Kidney (tissue), 14 donors: Measurements from ENCODE around the gene RBM8A. TPM values are rescaled to one million over a fixed set of nuclear protein-coding genes. Genes with fewer than 3 reads are reported as not detected.
A peak's percentile ranks its signal among the peaks of the same experiment; 100 is the strongest.

Experiments
- DNase-seq, 5 donors: peaks; one replicate each; pipeline ENCODE4 v3.0.0-alpha.2; 2013 to 2020
- FAIRE-seq: peaks from 2 replicates; lab custom pipeline; 2012; peaks lifted over from hg19 to GRCh38; lab: Jason Lieb, UNC
- H3K27ac ChIP-seq, 2 donors: one replicate each; pipeline ENCODE4 v1.7.0; 2013; ENCODE audit warnings: low read depth in 2 of 2, low read length in 2 of 2, inconsistent platforms in 1 of 2
- H3K27me3 ChIP-seq: one replicate; pipeline ENCODE4 v1.7.1; 2013; ENCODE audit warnings: low read length, inconsistent platforms; ENCODE audit not compliant: control insufficient read depth, insufficient read depth
- H3K36me3 ChIP-seq, 3 donors: one replicate each; pipeline versions ENCODE4 v1.7.0 to v1.7.1; 2013; ENCODE audit warnings: low read length in 3 of 3, control low read depth in 1 of 3, inconsistent platforms in 1 of 3; ENCODE audit not compliant: insufficient read depth in 3 of 3, control insufficient read depth in 2 of 3
- H3K4me1 ChIP-seq, 3 donors: one replicate each; pipeline versions ENCODE4 v1.7.0 to v1.7.1; 2013; ENCODE audit warnings: low read length in 3 of 3, inconsistent platforms in 1 of 3, low read depth in 1 of 3; ENCODE audit not compliant: control insufficient read depth in 2 of 3, insufficient read depth in 2 of 3
- H3K4me3 ChIP-seq, 3 donors: one replicate each; pipeline versions ENCODE4 v1.7.0 to v1.8.1; 2013; ENCODE audit warnings: low read length in 3 of 3, control low read depth in 1 of 3, inconsistent platforms in 1 of 3
- H3K9ac ChIP-seq, 3 donors: one replicate each; pipeline versions ENCODE4 v1.7.0 to v1.7.1; 2013; ENCODE audit warnings: low read length in 3 of 3, control low read depth in 1 of 3, inconsistent platforms in 1 of 3
- H3K9me3 ChIP-seq, 3 donors: one replicate each; pipeline versions ENCODE4 v1.7.0 to v1.7.1; 2013; ENCODE audit warnings: low read length in 3 of 3, control low read depth in 1 of 3, inconsistent platforms in 1 of 3; ENCODE audit not compliant: control insufficient read depth in 2 of 3, insufficient read depth in 1 of 3
- intact Hi-C: fragments of 100-400 bp; cut with DNase I; formaldehyde crosslinking; loops from one replicate; pipeline ENCODE4 v1.11.1; 2022
- polyA plus RNA-seq: library from polyadenylated mRNA; stranded (reverse); fragments of 350-450 nt; fragmentation: Illumina TruSeq; extraction: RNeasy Lipid Tissue Mini Kit (QIAGEN cat#74804); gene quantifications from one replicate; pipeline ENCODE4 v1.2.3, GENCODE V29; 2014; ENCODE audit warnings: low read depth, low replicate concordance; ENCODE audit not compliant: insufficient read depth
- total RNA-seq: library from RNA; stranded (reverse); fragmentation: NEBNext Ultra II Directional; extraction: Animal tissue kit (Norgen Biotek cat#: 25700); gene quantifications from one replicate; pipeline ENCODE4 v1.2.1, GENCODE V29; 2021
- TF ChIP-seq, protein P1 (sequence below): IDR thresholded peaks from 3 replicates; pipeline ENCODE4 v1.5.1; 2012; ENCODE audit warnings: mild to moderate bottlenecking, moderate library complexity, borderline replicate concordance; ENCODE audit not compliant: insufficient read depth; ENCODE audit errors: extremely low read depth
- donor health status: control.
- donor health status: control.
- donor health status: control.
- donor health status: control.
- donor health status: control.
- donor health status: DM: yes; HTN: yes; CAD: no.
- donor health status: Normal renal cell carcinoma (clear cell type).

The RBM8A gene
- total and polyA plus RNA-seq, 2 donors from 2014 or later = 105 to 131 TPM

DNA sequence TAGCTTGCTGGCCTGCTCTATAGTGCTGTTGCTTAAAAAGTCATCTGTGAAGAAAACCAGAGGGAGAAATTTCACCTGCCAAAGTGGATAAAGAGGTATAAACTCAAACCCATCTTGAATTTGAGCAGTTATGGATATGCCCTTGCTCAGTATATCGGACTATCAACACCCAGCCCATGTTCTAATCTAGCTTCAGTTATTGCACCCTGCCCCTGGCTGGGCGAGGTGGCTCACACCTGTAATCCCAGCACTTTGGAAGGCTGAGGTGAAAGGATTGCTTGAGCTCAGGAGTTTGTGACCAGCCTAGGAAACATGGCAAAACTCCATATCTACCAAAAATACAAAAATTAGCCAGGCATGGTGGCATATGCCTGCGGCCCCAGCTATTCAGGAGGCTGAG, 17.2 kb upstream of the RBM8A start:
- Histone ChIP-seq H3K9ac (no peak overlapping the region), H3K4me3 (no peak overlapping the region), H3K27me3 (no peaks in the 10 kb centered on the region), H3K27ac (no peak overlapping the region), H3K36me3 (peaks cover 0 to 3% (median 0%) of the 10 kb centered on the region in 3 donors), H3K9me3 (no peaks in the 10 kb centered on the region), H3K4me1 (no peaks in the 10 kb centered on the region)
- intact Hi-C loops = no loop called here
- DNase-seq (no peak), FAIRE-seq (no peak)
- TF ChIP-seq, protein P1, sequence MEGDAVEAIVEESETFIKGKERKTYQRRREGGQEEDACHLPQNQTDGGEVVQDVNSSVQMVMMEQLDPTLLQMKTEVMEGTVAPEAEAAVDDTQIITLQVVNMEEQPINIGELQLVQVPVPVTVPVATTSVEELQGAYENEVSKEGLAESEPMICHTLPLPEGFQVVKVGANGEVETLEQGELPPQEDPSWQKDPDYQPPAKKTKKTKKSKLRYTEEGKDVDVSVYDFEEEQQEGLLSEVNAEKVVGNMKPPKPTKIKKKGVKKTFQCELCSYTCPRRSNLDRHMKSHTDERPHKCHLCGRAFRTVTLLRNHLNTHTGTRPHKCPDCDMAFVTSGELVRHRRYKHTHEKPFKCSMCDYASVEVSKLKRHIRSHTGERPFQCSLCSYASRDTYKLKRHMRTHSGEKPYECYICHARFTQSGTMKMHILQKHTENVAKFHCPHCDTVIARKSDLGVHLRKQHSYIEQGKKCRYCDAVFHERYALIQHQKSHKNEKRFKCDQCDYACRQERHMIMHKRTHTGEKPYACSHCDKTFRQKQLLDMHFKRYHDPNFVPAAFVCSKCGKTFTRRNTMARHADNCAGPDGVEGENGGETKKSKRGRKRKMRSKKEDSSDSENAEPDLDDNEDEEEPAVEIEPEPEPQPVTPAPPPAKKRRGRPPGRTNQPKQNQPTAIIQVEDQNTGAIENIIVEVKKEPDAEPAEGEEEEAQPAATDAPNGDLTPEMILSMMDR = no peak

DNA sequence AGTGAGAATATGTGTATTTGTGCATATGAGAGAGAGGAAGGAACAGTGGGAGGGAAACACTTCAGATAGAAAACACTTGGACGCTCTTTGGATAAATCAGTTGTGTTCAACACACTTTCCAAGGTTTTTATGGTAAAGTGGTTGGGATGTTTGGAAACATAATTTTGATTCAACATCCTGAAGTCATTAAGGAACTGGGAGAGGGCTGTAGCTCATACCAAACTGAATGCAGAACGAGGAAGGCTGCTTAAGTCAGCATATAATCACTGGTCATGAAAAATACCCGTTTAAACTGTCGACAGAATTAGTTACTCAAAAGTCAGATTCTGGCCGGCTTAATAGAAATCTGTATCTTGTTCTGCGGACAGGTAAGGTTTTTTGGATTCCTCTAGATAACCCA, 15.6 kb upstream of the RBM8A start:
- TF ChIP-seq, protein P1 = no peak
- Histone ChIP-seq H3K9ac (no peak overlapping the region), H3K4me1 (no peaks in the 10 kb centered on the region), H3K27ac (no peak overlapping the region), H3K27me3 (no peaks in the 10 kb centered on the region), H3K4me3 (no peak overlapping the region), H3K36me3 (peaks cover 0 to 3% (median 0%) of the 10 kb centered on the region in 3 donors), H3K9me3 (no peaks in the 10 kb centered on the region)
- intact Hi-C loops = no loop called here
- DNase-seq = no peak
- FAIRE-seq = no peak

DNA sequence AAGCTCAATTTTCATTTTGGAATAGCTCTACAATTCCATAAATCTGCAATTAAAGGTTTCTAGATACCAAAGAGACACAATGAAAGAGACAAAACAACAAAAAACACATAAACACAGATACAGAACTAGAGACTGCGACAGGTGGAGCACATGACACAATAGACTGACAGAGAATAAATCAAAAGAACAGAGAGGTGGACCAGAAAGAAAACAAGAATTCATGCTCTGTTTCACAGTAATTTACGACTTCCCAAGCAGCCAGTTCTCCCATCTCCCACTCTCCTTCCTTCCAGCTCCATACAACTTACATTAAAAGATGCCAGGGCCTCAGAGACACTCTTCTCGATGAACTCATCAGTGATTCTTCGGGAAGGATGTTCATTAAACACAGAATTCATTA, 15.1 kb upstream of the RBM8A start:
- Histone ChIP-seq H3K27me3 (no peaks in the 10 kb centered on the region), H3K36me3 (peaks cover 0 to 3% (median 0%) of the 10 kb centered on the region in 3 donors), H3K9ac (no peak overlapping the region), H3K9me3 (no peaks in the 10 kb centered on the region), H3K27ac (no peak overlapping the region), H3K4me1 (no peaks in the 10 kb centered on the region), H3K4me3 (no peak overlapping the region)
- intact Hi-C loops = no loop called here
- TF ChIP-seq, protein P1 = no peak
- DNase-seq (peak in 1 of 5 donors; percentile 16), FAIRE-seq (no peak)

DNA sequence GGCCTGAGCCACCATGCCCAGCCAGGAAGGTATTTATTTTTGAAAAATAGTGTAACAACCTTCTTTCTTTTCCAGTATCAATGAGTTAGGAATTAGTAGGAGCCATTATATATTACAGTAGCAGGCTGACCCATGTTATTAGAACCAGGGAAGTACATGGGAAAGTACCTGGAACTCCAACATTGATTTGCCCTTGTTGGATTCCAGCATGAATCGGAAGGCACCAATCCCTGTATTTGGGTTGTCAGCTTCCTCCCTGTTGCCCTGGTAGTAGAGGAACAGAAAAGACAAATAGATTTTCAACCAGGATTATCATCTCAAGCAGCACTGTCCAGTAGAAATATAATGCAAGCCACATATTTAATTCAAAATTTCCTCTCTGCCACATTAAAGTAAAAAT, 10.2 kb upstream of the RBM8A start:
- no peak for FAIRE-seq

More for the DNA sequence above, 10.2 kb upstream of the RBM8A start:
- H3K9ac ChIP-seq = no peak overlapping the region
- no peak overlapping the region for H3K27ac ChIP-seq
- H3K4me1 ChIP-seq = no peaks in the 10 kb centered on the region
- DNase-seq = no peak
- intact Hi-C loops = no loop called here
- no peaks in the 10 kb centered on the region for H3K27me3 ChIP-seq
- H3K36me3 ChIP-seq = peaks cover 0 to 6% (median 5%) of the 10 kb centered on the region in 3 donors
- TF ChIP-seq, protein P1 = no peak
- no peaks in the 10 kb centered on the region for H3K9me3 ChIP-seq
- H3K4me3 ChIP-seq = no peak overlapping the region
